ENCODE measurements around the gene THSD4. TPM values are rescaled to one million over a fixed set of nuclear protein-coding genes. Genes with fewer than 3 reads are reported as not detected.

THSD4 gene
- total RNA-seq, 2 experiments from 2014 or later, result not detected

- intact Hi-C loops (cut with micrococcal nuclease; ENCODE audit: unreplicated experiment), result no loop called here
- no TSS peak for BruUV-seq (replicated peaks)
- DNase-seq (ENCODE audit: low spot score), result peak; percentile 26
- Histone ChIP-seq H3K79me2 (ENCODE audit: insufficient read depth, low read depth, low read length) (no peaks in the 10 kb centered on the region), H3K4me3 (ENCODE audit: low read depth, low read length, poor library complexity, severe bottlenecking) (no peak overlapping the region), H4K20me1 (ENCODE audit: insufficient read depth, low read length) (no peaks in the 10 kb centered on the region), H2AFZ (ENCODE audit: low read length) (no peak overlapping the region), H3K27ac (ENCODE audit: low read depth, low read length, poor library complexity, severe bottlenecking) (no peak overlapping the region), H3K4me1 (ENCODE audit: insufficient read depth, low read length, poor library complexity, severe bottlenecking) (peaks cover 11% of the 10 kb centered on the region), H3K9me3 (ENCODE audit: low read length) (no peaks in the 10 kb centered on the region), H3K4me2 (ENCODE audit: low read length) (peak overlapping the region; percentile 21), H3K36me3 (ENCODE audit: insufficient read depth, low read length) (no peaks in the 10 kb centered on the region), H3K9me2 (ENCODE audit: insufficient read depth, low read length) (no peaks in the 10 kb centered on the region)
- CTCF ChIA-PET (ENCODE audit: unreplicated experiment), result no interaction called here
- TF ChIP-seq CTCF (conservative IDR thresholded peaks at IDR 0.05; ENCODE audit: low read length) (no peak), EZH2phosphoT487 (IDR thresholded peaks at IDR 0.05; ENCODE audit: borderline replicate concordance, low read depth, low read length) (no peak)
- POLR2A ChIA-PET, result interaction anchor here (0.5 kb wide), 1 partner anchor 9 kb away, joined by 4 read pairs; no protein-coding TSS in a partner anchor
Measured at GRCh38 chr15:71391421-71392088, 276.3 kb downstream of the THSD4 start.

GRCh38 chr15:71392861-71393283 lies 277.6 kb downstream of the THSD4 start:
- H3K9me2 ChIP-seq (ENCODE audit: insufficient read depth, low read length), result no peaks in the 10 kb centered on the region
- no peaks in the 10 kb centered on the region for H4K20me1 ChIP-seq (ENCODE audit: insufficient read depth, low read length)
- ChIA-PET CTCF (ENCODE audit: unreplicated experiment) (no interaction called here), POLR2A (no interaction called here)
- TF ChIP-seq EZH2phosphoT487 (IDR thresholded peaks at IDR 0.05; ENCODE audit: borderline replicate concordance, low read depth, low read length) (no peak), CTCF (conservative IDR thresholded peaks at IDR 0.05; ENCODE audit: low read length) (no peak)
- no peaks in the 10 kb centered on the region for H3K36me3 ChIP-seq (ENCODE audit: insufficient read depth, low read length)
- H3K4me2 ChIP-seq (ENCODE audit: low read length), result no peak overlapping the region
- no TSS peak for BruUV-seq (replicated peaks)
- H3K27ac ChIP-seq (ENCODE audit: low read depth, low read length, poor library complexity, severe bottlenecking), result no peak overlapping the region
- H3K4me3 ChIP-seq (ENCODE audit: low read depth, low read length, poor library complexity, severe bottlenecking), result no peak overlapping the region
- no peaks in the 10 kb centered on the region for H3K9me3 ChIP-seq (ENCODE audit: low read length)
- intact Hi-C loops (cut with micrococcal nuclease; ENCODE audit: unreplicated experiment), result no loop called here
- no peak for DNase-seq (ENCODE audit: low spot score)
- H3K4me1 ChIP-seq (ENCODE audit: insufficient read depth, low read length, poor library complexity, severe bottlenecking), result peaks cover 11% of the 10 kb centered on the region
- H2AFZ ChIP-seq (ENCODE audit: low read length), result no peak overlapping the region
- H3K79me2 ChIP-seq (ENCODE audit: insufficient read depth, low read depth, low read length), result no peaks in the 10 kb centered on the region

- no TSS peak for BruUV-seq (replicated peaks)
- DNase-seq (ENCODE audit: low spot score), result no peak
- intact Hi-C loops (cut with micrococcal nuclease; ENCODE audit: unreplicated experiment), result no loop called here
- H3K4me3 ChIP-seq (ENCODE audit: low read depth, low read length, poor library complexity, severe bottlenecking), result no peak overlapping the region
- no peaks in the 10 kb centered on the region for H3K9me2 ChIP-seq (ENCODE audit: insufficient read depth, low read length)
- ChIA-PET POLR2A (no interaction called here), CTCF (ENCODE audit: unreplicated experiment) (no interaction called here)
- H2AFZ ChIP-seq (ENCODE audit: low read length), result no peak overlapping the region
- no peak for TF ChIP-seq CTCF (conservative IDR thresholded peaks at IDR 0.05; ENCODE audit: low read length)
- no peak for TF ChIP-seq EZH2phosphoT487 (IDR thresholded peaks at IDR 0.05; ENCODE audit: borderline replicate concordance, low read depth, low read length)
- H3K4me1 ChIP-seq (ENCODE audit: insufficient read depth, low read length, poor library complexity, severe bottlenecking), result peaks cover 11% of the 10 kb centered on the region
- H4K20me1 ChIP-seq (ENCODE audit: insufficient read depth, low read length), result no peaks in the 10 kb centered on the region
- H3K36me3 ChIP-seq (ENCODE audit: insufficient read depth, low read length), result no peaks in the 10 kb centered on the region
- H3K4me2 ChIP-seq (ENCODE audit: low read length), result no peak overlapping the region
- no peaks in the 10 kb centered on the region for H3K79me2 ChIP-seq (ENCODE audit: insufficient read depth, low read depth, low read length)
- H3K9me3 ChIP-seq (ENCODE audit: low read length), result no peaks in the 10 kb centered on the region
- H3K27ac ChIP-seq (ENCODE audit: low read depth, low read length, poor library complexity, severe bottlenecking), result no peak overlapping the region
Measured at GRCh38 chr15:71393383-71393782, 278.1 kb downstream of the THSD4 start.
